ENCODE data around the gene ADAT2. TPM values are rescaled to one million over a fixed set of nuclear protein-coding genes. Genes with fewer than 3 reads are reported as not detected.
"Not testable (repeated sequence)": the region's sequence is repeated elsewhere in the genome, so short reads cannot be mapped to it uniquely, and the experiment has no call there.

The ADAT2 gene
- 39.0 and 43.6 TPM in 2 replicates for total RNA-seq

DNA sequence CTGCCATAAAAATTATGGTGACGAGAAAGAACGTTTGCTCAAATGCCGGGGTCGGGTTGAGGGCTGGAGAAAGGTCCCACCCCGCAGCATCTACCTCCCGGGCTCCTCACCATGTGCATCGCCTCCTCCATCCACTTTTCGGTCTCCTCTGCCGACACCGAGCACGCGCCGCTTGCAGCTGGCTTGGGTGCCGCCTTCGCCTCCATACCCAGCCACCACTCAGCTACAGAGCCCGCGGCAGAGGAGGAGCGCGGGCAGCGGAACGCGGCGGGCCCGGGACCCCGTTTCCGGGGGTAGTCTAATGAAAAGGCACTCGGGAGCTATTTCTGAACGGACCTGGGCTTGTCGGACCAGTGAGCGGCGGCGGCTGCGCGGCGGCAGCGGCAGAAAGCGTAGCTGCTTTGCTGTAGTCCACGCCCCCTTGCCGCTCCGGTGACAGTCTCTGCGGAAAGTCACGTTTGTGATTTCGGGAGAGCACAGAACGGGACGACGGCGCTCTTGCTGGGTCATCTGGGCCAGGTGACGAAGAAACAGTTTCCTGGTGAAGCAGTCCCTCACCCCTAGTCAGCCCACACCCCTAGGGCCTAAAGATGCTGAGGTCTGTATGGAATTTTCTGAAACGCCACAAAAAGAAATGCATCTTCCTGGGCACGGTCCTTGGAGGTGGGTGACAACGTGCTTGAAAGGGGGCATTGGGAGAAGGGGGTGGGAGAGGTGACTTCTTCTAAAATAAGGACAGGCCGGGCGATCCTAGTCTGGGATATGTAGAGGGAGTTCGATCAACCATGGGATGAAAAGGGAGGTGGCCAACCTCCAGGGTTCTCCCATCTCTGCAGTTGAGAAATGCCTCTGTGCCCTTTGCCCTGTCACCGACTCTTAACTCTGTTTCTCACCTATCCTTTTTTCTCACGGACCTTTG is at the start of gene ADAT2, which contains the start of gene PEX3:
TSS of gene ADAT2 (minus strand) at position 243 of the 919 bp plus-strand sequence. CDS start at position 206, 37 bp downstream.
TSS of gene PEX3 (plus strand) at position 353 of the 919 bp plus-strand sequence. CDS start at position 591, 238 bp downstream.
- intact Hi-C loops (cut with micrococcal nuclease) = loop anchor here (1.0 to 5.0 kb wide), 11 partner anchors 9 to 1303 kb away; partner anchors contain the start of genes AIG1, FUCA2, LTV1 and NMBR
- H3K4me1 Mint-ChIP-seq (ENCODE audit: low read depth) = peaks cover 50% of the 10 kb centered on the region
- H3K9me3 Mint-ChIP-seq = no peaks in the 10 kb centered on the region
- no peaks in the 10 kb centered on the region for H3K27me3 Mint-ChIP-seq (ENCODE audit: insufficient read depth)
- peaks cover 10% of the 10 kb centered on the region for H3K36me3 Mint-ChIP-seq (ENCODE audit: low read depth)
- peak within 1 kb of the TSS; percentile 99 for H3K27ac Mint-ChIP-seq
- H3K4me3 Mint-ChIP-seq = peak within 1 kb of the TSS; percentile 98
- peak; percentile 92 for DNase-seq (ENCODE audit: low spot score)

DNA sequence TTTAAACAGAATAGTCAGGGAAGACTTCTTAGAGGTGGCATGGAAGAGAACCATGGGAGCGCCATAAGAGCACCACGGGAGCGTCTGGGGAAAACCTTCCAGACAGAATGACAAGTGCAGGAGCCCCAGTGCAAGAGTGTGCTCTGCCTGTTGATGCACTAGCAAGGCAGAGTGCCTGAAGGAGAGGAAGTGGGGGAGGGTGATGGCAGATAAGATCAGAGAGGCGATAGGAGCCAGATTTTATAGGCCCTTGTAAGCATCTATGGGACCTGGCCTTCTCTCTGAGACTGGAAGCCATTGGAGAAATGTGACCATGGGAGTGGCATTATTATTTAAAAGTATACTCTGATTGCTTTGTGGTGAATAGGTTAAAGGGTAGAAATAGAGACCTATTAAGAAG is 47.9 kb upstream of the ADAT2 start:
- Mint-ChIP-seq H3K27me3 (ENCODE audit: insufficient read depth) (no peaks in the 10 kb centered on the region), H3K4me1 (ENCODE audit: low read depth) (peaks cover 15% of the 10 kb centered on the region), H3K27ac (no peak overlapping the region), H3K36me3 (ENCODE audit: low read depth) (peaks cover 37% of the 10 kb centered on the region), H3K9me3 (no peaks in the 10 kb centered on the region), H3K4me3 (no peak overlapping the region)
- intact Hi-C loops (cut with micrococcal nuclease) = no loop called here
- DNase-seq (ENCODE audit: low spot score) = no peak

DNA sequence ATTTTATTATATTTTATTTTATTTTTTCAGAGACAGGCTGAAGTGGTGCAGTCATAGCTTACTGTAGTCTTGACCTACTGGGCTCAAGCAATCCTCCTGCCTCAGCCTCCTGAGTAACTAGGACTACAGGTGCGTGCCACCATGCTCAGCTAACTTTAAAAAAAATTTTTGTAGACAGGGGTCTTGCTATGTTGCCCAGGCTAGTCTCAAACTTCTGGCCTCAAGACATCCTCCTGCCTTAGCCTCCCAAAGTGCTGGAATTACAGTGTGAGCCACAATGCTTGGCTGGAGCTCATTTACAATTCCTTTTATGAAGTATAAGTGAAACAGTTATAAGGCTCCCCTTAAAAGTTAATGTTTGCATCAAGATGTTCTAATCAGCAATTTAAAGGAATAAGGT is 46.5 kb upstream of the ADAT2 start:
- no peak for DNase-seq (ENCODE audit: low spot score)
- Mint-ChIP-seq H3K36me3 (ENCODE audit: low read depth) (peaks cover 37% of the 10 kb centered on the region), H3K27ac (no peak overlapping the region), H3K9me3 (no peaks in the 10 kb centered on the region), H3K4me3 (no peak overlapping the region), H3K4me1 (ENCODE audit: low read depth) (peaks cover 15% of the 10 kb centered on the region), H3K27me3 (ENCODE audit: insufficient read depth) (no peaks in the 10 kb centered on the region)
- intact Hi-C loops (cut with micrococcal nuclease) = no loop called here

DNA sequence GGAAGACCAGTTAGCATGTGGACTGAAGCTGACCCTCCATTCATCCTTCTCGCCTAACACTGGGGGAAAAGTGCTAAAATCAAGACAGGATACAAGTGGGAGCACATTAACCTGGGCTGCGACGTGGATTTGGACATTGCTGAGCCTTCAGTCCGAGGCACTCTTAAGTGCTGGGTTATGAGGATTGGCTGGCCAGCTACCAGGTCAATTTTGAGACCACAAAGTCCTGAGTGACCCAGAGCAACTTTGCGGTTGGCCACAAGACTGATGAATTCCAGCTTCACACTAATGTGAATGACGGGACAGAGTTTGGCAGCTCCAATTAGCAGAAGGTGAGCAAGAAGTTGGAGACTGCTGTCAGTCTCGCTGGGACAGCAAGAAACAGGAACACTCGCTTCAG is 40.3 kb upstream of the ADAT2 start:
- H3K9me3 Mint-ChIP-seq = no peaks in the 10 kb centered on the region
- intact Hi-C loops (cut with micrococcal nuclease) = no loop called here
- no peak for DNase-seq (ENCODE audit: low spot score)
- H3K36me3 Mint-ChIP-seq (ENCODE audit: low read depth) = peaks cover 20% of the 10 kb centered on the region
- H3K4me1 Mint-ChIP-seq (ENCODE audit: low read depth) = no peaks in the 10 kb centered on the region
- no peaks in the 10 kb centered on the region for H3K27me3 Mint-ChIP-seq (ENCODE audit: insufficient read depth)
- H3K4me3 Mint-ChIP-seq = no peak overlapping the region
- H3K27ac Mint-ChIP-seq = no peak overlapping the region

DNA sequence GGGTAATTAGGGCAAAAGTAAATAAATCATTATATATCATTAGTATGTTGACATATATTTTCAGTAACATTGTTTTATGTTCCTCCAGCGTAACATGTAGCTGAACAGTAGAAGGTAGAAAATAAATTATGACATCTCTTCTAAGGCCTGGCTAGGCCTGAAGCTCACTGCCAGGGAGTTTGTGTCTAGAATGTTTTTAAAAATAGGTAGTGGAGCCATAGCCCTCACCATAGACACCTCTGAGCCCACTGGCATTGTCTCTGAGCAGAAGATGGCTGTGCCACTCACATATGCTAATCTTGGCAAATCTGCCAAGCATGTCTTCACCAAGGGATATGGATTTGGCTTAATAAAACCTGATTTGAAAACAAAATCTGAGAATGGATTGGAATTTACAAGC is 39.7 kb upstream of the ADAT2 start:
- H3K27ac Mint-ChIP-seq = no peak overlapping the region

DNA sequence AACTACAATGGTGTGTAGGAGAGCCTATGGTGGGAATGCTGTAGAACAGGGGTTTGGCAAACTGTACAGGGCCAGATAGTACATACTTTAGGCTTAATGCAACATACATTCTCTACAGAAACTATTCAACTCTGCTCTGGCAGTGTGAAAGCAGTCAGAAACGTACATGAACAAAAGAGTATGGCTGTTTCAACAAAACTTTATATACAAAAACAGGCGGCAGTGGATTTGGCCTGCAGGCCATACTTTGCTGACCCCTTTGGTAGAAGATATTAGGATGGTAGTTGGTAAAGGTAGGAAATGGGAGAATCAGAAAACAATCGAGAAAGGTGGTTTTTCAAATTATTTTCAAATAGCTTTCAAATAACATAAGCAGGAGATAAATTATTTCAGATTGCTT is 36.3 kb upstream of the ADAT2 start:
- peaks cover 16% of the 10 kb centered on the region for H3K36me3 Mint-ChIP-seq (ENCODE audit: low read depth)
- H3K27ac Mint-ChIP-seq = no peak overlapping the region
- no peak for DNase-seq (ENCODE audit: low spot score)
- H3K4me1 Mint-ChIP-seq (ENCODE audit: low read depth) = no peaks in the 10 kb centered on the region
- H3K27me3 Mint-ChIP-seq (ENCODE audit: insufficient read depth) = no peaks in the 10 kb centered on the region
- no peak overlapping the region for H3K4me3 Mint-ChIP-seq
- no peaks in the 10 kb centered on the region for H3K9me3 Mint-ChIP-seq
- intact Hi-C loops (cut with micrococcal nuclease) = no loop called here

More for the DNA sequence above, 39.7 kb upstream of the ADAT2 start:
- Mint-ChIP-seq H3K9me3 (no peaks in the 10 kb centered on the region), H3K27me3 (ENCODE audit: insufficient read depth) (no peaks in the 10 kb centered on the region), H3K4me1 (ENCODE audit: low read depth) (no peaks in the 10 kb centered on the region), H3K36me3 (ENCODE audit: low read depth) (peaks cover 18% of the 10 kb centered on the region), H3K4me3 (no peak overlapping the region)
- DNase-seq (ENCODE audit: low spot score) = no peak
- intact Hi-C loops (cut with micrococcal nuclease) = no loop called here

DNA sequence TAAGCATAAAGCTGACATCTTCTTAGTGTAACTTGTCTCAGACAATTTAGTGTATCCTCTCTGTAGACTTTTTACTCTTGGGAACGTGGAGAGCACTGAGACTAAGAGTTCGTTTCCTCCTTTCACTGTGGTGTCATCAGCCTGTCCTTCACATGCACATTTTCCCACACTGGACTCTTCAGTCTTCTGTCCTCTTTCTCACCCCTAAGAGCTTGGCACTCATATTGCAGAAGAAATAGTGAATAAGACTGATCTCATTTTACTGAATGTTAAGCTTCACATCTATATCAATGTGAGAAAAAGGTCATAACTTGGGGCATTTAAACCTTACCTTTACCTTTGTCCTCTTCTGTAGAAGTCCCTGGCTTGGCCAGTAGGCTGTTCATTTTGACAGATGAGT is 35.5 kb upstream of the ADAT2 start:
- no peaks in the 10 kb centered on the region for H3K9me3 Mint-ChIP-seq
- no peak overlapping the region for H3K4me3 Mint-ChIP-seq
- DNase-seq (ENCODE audit: low spot score) = no peak
- H3K36me3 Mint-ChIP-seq (ENCODE audit: low read depth) = peaks cover 14% of the 10 kb centered on the region
- H3K27ac Mint-ChIP-seq = no peak overlapping the region
- H3K4me1 Mint-ChIP-seq (ENCODE audit: low read depth) = no peaks in the 10 kb centered on the region
- intact Hi-C loops (cut with micrococcal nuclease) = no loop called here
- H3K27me3 Mint-ChIP-seq (ENCODE audit: insufficient read depth) = no peaks in the 10 kb centered on the region

DNA sequence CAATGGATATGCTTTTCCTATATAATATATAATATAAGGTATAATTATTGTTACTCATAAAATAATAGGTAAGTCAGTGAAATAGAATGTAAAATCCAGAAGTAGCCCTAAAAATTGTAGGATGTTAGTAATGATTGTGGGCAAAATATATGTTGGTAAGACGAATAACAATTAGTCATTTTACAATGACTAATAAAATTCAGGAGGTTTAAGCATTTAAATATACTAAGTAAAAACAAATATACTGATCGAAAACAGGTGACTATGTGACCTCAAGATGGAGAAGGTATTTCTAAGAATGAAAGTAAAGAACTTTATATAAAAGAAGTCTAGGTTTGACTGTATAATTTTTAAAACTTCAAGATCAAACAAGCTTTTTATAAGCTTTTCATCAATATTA is 32.1 kb upstream of the ADAT2 start:
- Mint-ChIP-seq H3K9me3 (no peaks in the 10 kb centered on the region), H3K4me3 (no peak overlapping the region), H3K27ac (no peak overlapping the region), H3K36me3 (ENCODE audit: low read depth) (peaks cover 12% of the 10 kb centered on the region), H3K4me1 (ENCODE audit: low read depth) (no peaks in the 10 kb centered on the region), H3K27me3 (ENCODE audit: insufficient read depth) (no peaks in the 10 kb centered on the region)
- intact Hi-C loops (cut with micrococcal nuclease) = no loop called here
- DNase-seq (ENCODE audit: low spot score) = no peak

DNA sequence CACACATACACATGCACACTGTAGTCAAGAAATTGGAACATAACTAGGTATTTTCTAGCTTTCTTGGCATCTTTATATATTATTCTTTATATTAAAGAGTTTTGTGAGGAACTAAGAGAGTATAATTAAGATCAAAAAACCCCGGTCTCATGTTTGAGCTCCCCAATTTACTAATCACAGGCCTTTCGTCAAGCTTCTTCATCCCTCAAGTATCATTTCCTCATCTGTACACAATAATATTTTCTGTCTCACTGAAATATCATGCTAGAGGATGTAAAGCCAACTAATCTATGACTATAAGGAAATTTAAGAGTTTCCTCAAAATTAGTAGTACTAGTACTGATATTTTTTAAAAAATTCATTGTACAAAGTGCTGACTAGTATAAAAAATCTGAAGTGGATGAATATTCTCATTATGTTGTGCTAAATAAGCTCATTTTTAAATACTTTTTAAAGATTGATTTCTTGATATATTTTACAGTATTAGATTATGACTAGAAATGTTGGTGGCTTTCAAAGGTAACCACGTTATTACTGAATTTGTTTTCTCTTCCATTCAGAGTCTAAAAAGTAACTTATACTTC is 28.1 kb upstream of the ADAT2 start:
- Mint-ChIP-seq H3K9me3 (no peaks in the 10 kb centered on the region), H3K36me3 (ENCODE audit: low read depth) (peaks cover 31% of the 10 kb centered on the region), H3K27me3 (ENCODE audit: insufficient read depth) (no peaks in the 10 kb centered on the region), H3K27ac (no peak overlapping the region), H3K4me1 (ENCODE audit: low read depth) (no peaks in the 10 kb centered on the region), H3K4me3 (no peak overlapping the region)
- intact Hi-C loops (cut with micrococcal nuclease) = no loop called here
- DNase-seq (ENCODE audit: low spot score) = no peak

DNA sequence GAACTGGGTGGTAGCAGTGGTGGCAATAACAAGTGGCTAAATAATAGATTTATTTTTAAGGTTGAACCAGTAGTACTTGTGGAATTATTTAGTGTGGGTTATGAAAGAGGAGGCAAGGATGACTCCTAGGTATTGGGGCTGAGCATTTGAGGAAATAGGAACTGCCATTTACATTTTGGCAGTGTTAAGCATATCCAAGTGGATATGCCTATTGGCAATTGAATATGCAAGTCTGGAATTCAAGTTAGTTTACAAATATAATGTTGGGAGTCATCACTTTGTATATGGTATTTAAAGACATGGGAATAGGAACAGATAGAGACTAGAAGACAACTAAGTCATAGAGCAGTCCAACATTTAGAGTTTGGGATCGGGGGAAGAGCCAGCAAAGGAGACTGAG is 26.1 kb upstream of the ADAT2 start:
- H3K27ac Mint-ChIP-seq = no peak overlapping the region
- H3K9me3 Mint-ChIP-seq = no peaks in the 10 kb centered on the region
- DNase-seq (ENCODE audit: low spot score) = no peak
- H3K4me1 Mint-ChIP-seq (ENCODE audit: low read depth) = no peaks in the 10 kb centered on the region
- peaks cover 39% of the 10 kb centered on the region for H3K36me3 Mint-ChIP-seq (ENCODE audit: low read depth)
- intact Hi-C loops (cut with micrococcal nuclease) = no loop called here
- H3K4me3 Mint-ChIP-seq = no peak overlapping the region
- no peaks in the 10 kb centered on the region for H3K27me3 Mint-ChIP-seq (ENCODE audit: insufficient read depth)

DNA sequence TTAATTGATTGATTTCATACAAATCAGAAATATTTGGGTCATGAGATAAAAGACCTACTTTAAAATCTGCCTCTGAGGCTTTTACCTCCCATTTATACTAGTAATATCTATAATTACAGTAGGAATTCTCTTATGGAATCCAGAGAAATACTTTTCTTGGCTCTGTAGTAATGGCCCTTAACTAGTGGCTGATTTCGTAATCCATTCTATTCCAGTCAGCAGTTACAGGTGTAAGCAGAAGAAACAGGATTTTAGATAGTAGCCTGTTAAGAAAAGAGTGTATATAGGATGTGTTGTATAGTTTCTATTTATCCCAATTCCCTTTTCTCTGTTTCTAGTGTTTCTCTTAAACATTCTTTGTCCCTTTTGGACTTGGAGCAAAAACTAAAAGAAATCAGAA is 21.3 kb upstream of the ADAT2 start:
- DNase-seq (ENCODE audit: low spot score) = no peak
- H3K27ac Mint-ChIP-seq = no peak overlapping the region
- H3K36me3 Mint-ChIP-seq (ENCODE audit: low read depth) = peaks cover 46% of the 10 kb centered on the region
- H3K4me3 Mint-ChIP-seq = no peak overlapping the region
- intact Hi-C loops (cut with micrococcal nuclease) = no loop called here
- no peaks in the 10 kb centered on the region for H3K4me1 Mint-ChIP-seq (ENCODE audit: low read depth)
- H3K9me3 Mint-ChIP-seq = no peaks in the 10 kb centered on the region
- no peaks in the 10 kb centered on the region for H3K27me3 Mint-ChIP-seq (ENCODE audit: insufficient read depth)

DNA sequence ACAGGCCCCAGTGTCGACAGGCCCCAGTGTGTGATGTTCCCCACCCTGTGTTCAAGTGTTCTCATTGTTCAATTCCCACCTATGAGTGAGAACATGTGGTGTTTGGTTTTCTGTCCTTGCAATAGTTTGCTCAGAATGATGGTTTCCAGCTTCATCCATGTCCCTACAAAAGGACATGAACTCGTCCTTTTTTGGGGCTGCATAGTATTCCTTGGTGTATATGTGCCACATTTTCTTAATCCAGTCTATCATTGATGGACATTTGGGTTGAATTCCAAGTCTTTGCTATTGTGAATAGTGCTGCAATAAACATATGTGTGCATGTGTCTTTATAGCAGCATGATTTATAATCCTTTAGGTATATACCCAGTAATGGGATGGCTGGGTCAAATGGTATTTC is 18.3 kb upstream of the ADAT2 start:
- H3K27ac Mint-ChIP-seq; H3K4me3 Mint-ChIP-seq; H3K4me1 Mint-ChIP-seq (ENCODE audit: low read depth); DNase-seq (ENCODE audit: low spot score); H3K27me3 Mint-ChIP-seq (ENCODE audit: insufficient read depth); intact Hi-C loops (cut with micrococcal nuclease); H3K9me3 Mint-ChIP-seq: not testable (repeated sequence)
- H3K36me3 Mint-ChIP-seq (ENCODE audit: low read depth) = peaks cover 35% of the 10 kb centered on the region

DNA sequence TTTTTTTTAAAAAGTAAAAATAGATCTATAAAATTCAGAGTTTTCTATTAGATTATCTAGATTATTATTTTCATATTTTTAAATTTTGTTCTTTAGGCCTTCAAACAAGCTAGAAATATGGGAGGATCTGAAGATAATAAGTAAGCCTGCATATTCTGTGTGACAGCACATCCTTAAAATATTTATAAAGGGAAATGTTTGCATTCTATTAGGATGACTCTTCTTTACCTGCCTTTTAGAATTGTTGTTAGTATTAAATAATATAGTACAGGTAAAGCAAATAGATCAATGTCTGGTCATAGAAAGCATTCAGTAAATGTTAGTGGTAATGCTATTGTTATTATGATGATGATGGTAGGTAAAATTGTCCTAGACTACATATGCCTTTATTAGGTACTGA is 17.5 kb upstream of the ADAT2 start:
- no peaks in the 10 kb centered on the region for H3K27me3 Mint-ChIP-seq (ENCODE audit: insufficient read depth)
- no peak overlapping the region for H3K27ac Mint-ChIP-seq
- H3K36me3 Mint-ChIP-seq (ENCODE audit: low read depth) = peaks cover 32% of the 10 kb centered on the region

More for the DNA sequence above, 17.5 kb upstream of the ADAT2 start:
- peaks cover 6% of the 10 kb centered on the region for H3K4me1 Mint-ChIP-seq (ENCODE audit: low read depth)
- DNase-seq (ENCODE audit: low spot score) = no peak
- intact Hi-C loops (cut with micrococcal nuclease) = no loop called here
- H3K4me3 Mint-ChIP-seq = no peak overlapping the region
- H3K9me3 Mint-ChIP-seq = no peaks in the 10 kb centered on the region

Measured in activated T-helper 1 cell treated with anti-CD3 and anti-CD28 coated beads, Interleukin-12 subunit alpha, Interleukin-12 subunit beta, Interleukin-2, Interleukin-4 antibody, amounts not matched to agents 30 ng/mL and 10 ng/mL and 1 ng/mL, durations not matched to agents 14 hours and 24 hours and 36 hours (primary cell).